Nucleus accumbens (tissue), 56 donors: ENCODE results near the gene MEX3A.
"Not testable (repeated sequence)": the region's sequence is repeated elsewhere in the genome, so short reads cannot be mapped to it uniquely, and the experiment has no call there.

ENCODE experiments used
- DNase-seq, 56 donors: peaks; one replicate each; lab custom pipeline; 2025; lab: John Stamatoyannopoulos, UW

MEX3A gene

DNA sequence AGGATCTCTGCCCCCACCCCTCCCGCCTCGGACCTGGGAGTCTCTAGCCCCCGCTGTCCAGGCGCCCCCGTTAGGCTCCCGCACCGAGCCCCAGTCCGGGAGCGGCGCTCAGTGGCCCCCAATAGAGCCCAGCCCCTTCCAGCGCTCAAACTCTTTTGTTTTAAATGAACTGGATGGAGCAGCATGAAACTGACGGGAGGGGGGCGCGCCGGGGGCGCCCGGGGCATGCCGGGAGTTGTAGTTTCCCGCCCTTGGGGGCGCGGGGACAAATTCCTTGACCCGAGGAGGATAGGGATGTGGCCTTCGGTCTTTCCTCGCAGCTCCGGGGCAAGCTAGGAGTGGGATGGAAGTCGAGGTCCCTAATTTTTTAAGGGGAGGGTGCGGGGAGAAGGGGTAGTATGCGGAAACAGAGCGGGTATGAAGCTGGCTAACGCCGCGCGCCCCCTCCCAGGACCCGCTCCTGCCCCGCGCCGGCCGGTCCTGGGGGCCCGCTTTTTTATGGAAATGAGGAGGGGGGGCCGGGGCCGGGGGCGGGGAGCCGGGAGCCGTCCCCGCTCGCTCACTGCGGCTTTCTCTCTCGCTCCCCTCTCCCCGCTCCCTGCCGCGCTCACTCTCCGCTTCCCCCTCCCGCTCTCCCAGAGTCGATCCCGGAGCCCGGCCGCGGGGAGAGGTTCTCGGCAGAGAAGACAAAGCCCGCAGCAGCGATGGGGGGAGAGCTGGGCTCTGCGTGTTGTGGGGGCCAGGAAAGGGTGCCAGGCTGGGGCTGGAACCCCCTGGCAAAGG, at the start of gene MEX3A:
MEX3A (minus strand) TSS at position 157 of the 783 bp plus-strand sequence. CDS start 467 bp downstream, outside the sequence.
- peak in 54 of 56 donors; percentile 11 to 85 (median 66) for DNase-seq

GRCh38 chr1:156130578-156130942, 48.3 kb upstream of the MEX3A start:
- no peak for DNase-seq

DNA sequence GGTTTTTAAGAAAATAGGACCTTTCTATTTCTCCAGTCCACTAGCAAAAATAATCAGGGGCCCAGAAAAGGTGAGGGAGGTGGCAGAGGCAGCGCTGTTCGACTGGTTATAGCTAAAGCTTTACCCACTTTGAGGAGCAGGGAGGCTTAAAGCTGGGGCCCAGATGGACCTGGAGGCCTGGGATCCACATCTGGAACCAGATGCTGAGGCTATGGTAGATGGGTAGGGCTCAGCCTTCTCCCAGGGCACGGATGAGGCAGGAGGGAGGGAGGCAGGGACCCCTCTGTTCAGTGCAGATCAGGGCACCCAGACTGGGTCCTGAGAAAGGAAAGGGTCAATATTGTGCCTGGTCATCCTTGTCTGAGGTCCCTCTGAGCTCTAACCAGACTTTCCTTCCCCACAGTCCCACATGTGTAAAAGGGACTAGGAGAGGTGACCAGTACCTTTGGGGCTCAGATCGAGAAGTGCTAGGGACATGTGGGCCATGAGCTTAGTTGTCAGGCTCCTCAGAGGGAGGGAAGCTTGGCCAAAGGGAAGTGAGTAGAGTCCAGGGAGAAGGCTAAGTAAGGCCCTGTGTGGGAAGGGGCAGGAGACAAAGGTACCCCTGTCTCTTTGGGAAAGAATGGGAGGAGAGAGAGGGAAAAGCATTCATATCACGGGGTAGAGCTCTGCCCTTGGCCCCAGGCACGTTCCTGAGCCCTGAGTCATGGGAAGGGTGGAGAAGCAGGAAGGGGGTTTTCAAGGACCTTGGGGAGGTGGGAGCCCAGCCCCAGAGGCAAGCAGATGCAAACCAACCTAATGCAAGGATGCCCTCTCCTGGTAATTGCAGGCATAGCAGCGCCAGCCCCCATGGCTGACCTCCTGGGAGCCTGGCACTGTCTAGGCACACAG, 47.7 kb upstream of the MEX3A start:
- peak in 47 of 56 donors; percentile 12 to 85 (median 52) for DNase-seq

DNA sequence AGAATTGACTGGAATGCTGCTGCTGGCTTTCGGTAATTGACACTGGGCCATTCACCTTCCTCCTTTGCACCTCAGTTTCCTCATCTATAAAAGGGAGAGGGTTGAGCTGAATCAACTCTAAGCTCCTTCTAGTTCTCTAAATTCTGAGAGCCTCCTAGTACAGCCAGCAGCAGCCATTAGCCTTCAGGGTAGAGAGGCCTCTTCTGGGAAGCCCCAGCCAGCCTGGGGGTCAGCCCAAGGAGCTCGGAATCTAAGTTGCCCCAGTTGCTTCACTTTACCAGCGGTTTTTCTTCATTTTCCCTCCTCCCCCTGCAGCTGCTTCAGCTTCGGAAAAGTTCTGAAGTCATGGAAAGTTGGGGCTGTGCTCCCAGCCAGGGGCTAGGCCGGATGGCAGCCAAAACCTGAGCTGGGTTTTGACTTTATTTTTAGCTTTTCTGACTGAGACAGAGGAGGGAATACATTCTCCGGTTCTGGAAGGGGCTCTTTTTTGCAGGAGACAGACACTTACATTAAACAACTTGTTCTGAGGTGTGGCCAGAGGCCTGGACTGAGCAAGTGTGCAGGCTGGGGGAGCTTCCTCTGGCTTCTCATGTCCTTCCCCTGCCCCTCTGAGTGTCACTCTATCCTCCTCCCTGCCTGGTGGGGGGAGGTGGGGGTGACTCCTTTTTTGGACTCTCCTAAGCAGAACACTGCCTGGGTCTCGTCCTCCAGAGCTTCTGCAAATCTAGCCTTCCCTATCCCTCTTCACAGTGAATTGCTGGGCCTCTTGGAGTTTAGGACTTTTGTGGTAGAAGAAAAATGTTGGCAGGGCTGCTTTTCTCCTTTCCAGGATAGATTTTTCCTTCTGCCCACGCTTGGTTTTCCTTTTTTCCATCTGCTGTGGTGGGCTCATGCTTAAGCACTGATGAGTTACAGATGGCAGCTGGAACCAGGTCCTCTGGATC, 46.7 kb upstream of the MEX3A start:
- DNase-seq = peak in 1 of 56 donors; percentile 30

- no peak for DNase-seq
These were observed 46.0 kb upstream of the MEX3A start for GRCh38 chr1:156128308-156128653.

DNA sequence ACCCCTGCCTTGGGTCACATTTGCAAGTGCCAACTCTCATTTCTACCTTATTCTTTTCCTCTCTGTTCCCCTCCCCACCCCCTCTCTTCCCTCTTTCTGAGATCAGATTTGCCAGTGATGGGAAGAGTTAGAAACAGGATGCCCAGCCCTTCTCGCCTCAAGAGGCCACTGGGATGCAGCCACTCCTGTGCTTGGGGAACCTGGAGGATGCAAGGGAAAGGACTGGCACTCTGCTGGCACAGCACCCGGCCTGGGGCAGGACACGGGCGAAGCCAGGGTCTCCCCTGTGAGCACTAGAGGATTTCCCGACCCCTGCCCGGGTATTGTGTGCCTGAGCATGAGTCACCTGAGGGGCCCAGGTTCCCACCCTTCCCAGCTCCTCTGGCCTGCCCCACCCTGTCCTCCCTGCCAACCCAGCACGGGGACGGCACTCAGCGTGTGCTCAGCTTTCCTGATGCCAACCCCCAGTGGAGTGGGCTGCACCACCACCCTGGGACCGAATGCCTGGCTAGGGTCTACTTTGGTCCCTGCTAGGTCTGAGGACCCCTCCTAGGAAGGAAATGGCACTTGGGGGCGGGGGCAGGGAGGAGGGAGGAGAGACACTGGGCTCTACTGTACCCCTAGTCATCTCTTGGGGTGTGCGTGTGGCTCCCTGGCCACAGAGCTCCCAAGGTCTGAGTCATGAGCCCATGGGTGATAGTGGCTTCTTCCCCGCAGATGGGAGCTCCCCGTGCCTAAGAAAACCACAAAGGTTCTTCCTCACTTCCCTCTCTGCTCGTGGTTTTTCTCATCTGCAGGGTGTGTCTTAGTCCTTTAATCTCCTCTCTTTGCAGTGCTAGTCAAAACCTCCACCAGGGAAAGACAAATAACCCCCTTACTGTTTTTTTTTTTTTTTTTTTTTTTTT, 44.6 kb upstream of the MEX3A start:
- peak in 1 of 56 donors; percentile 16 for DNase-seq

- peak in 14 of 56 donors; percentile 11 to 80 (median 36) for DNase-seq
These were observed 43.9 kb upstream of the MEX3A start for GRCh38 chr1:156126043-156126629.

- not testable (repeated sequence) for DNase-seq
These were observed 43.3 kb upstream of the MEX3A start for GRCh38 chr1:156125544-156125943.

DNA sequence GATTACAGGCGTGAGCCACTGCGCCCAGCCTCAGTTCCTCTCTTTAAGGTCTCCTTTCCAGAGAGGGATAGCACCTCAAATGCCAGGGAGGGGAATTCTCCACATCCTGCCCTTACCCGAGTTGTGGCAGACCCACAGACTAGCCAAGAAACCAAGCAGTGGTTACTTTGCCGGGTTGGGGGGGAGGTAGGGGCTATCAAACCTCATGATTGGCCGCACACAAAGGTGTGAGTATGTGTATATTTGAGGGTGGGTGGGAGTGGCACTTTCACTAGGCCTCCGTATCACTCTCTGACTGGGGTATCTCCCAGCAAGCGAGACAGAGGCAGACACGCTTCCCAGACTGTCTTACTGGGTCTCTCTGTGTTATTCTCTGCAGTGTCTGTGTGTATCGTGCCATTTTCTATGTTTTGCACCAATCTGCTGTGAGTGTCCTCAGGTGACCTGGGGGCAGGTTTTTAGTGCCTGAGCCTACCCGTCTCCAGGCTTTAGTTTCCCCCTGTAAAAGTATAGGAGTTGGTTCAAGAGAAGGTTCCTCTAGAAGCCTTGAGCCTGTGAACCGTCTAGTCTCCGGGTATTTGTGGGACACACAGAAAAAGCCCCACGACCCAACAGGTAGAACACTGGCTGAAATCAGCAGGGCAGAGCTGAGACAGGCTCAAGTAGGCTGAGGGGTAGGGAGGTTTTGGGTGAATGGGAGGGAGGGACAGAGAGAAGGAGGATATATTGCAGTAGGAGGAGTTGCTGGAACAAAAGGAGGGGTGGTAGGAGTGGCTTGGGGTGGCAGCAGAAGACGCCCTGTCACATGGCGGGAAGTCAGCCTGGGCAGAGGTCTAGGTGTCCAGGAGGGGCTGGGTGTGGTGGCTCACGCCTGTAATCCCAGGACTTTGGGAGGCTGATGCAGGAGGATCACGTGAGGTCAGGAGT, 42.6 kb upstream of the MEX3A start:
- DNase-seq = peak in 1 of 56 donors; percentile 24

GRCh38 chr1:156123356-156124196, 41.3 kb upstream of the MEX3A start:
- peak; percentile 24 to 98 (median 86) for DNase-seq

- DNase-seq = peak in 40 of 56 donors; percentile 12 to 84 (median 40)
These were observed 40.5 kb upstream of the MEX3A start for GRCh38 chr1:156122519-156123355.

GRCh38 chr1:156122086-156122485, 39.8 kb upstream of the MEX3A start:
- no peak for DNase-seq

- no peak for DNase-seq
These were observed 39.2 kb upstream of the MEX3A start for GRCh38 chr1:156121457-156121856.

DNA sequence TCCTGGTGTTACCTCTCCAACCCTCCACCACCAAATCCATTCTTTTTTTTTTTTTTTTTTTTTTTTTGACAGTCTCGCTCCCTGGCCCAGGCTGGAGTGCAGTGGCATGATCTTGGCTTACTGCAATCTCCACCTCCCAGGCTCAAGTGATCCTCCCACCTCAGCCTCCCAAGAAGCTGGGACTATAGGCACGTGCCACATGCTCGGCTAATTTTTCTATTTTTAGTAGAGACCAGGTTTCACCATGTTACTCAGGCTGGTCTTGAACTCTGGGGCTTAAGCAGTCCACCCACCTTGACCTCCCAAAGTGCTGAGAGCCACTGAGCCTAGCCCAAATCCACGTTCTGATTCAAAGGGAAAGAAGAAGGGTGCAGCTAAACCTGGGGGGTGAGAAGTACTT, 38.7 kb upstream of the MEX3A start:
- not testable (repeated sequence) for DNase-seq

DNA sequence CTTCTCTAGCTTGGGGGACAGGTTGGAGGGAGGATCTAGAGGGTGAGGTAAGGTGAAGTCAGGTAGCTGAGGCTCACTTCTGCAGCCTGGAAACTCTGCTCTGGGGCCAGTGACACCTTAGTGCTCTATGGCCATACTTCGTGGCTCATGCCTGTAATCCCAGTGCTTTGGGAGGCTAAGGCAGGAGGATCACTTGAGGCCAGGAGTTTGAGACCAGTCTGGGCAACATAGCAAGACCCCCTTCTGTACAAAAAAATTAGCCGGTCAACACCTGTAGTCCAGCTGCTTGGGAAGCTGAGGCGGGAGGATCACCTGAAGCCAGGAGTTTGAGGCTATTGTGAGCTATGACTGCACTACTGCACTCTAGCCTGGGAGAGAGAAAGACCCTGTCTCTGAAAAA, 38.1 kb upstream of the MEX3A start:
- DNase-seq = no peak
